Fibroblast of mammary gland (primary cell): ENCODE results near the gene USH1C.

Experiments
- DNase-seq: peaks from one replicate; pipeline ENCODE4 v3.0.0-alpha.2; 2010; ENCODE audit warnings: low read depth
- H3K4me3 ChIP-seq: 2 replicates; pipeline ENCODE4 v1.5.1; 2011; ENCODE audit warnings: low read depth, mild to moderate bottlenecking, low read length, moderate library complexity; ENCODE audit not compliant: control insufficient read depth
- CTCF ChIP-seq: conservative IDR thresholded peaks from 2 replicates; pipeline ENCODE4 v1.5.1; 2011; ENCODE audit warnings: low read depth, low read length, inconsistent platforms; ENCODE audit not compliant: control insufficient read depth, insufficient read depth

The USH1C gene

GRCh38 chr11:17524221-17524620 lies 20.0 kb downstream of the USH1C start:
- no peak overlapping the region for H3K4me3 ChIP-seq
- DNase-seq, result no peak
- TF ChIP-seq CTCF, result no peak

GRCh38 chr11:17522655-17523054 lies 21.6 kb downstream of the USH1C start:
- H3K4me3 ChIP-seq, result no peak overlapping the region
- DNase-seq, result no peak
- TF ChIP-seq CTCF, result no peak

- no peak for DNase-seq
- no peak overlapping the region for H3K4me3 ChIP-seq
- no peak for TF ChIP-seq CTCF
Observed at GRCh38 chr11:17521106-17521900, 22.9 kb downstream of the USH1C start.

DNA sequence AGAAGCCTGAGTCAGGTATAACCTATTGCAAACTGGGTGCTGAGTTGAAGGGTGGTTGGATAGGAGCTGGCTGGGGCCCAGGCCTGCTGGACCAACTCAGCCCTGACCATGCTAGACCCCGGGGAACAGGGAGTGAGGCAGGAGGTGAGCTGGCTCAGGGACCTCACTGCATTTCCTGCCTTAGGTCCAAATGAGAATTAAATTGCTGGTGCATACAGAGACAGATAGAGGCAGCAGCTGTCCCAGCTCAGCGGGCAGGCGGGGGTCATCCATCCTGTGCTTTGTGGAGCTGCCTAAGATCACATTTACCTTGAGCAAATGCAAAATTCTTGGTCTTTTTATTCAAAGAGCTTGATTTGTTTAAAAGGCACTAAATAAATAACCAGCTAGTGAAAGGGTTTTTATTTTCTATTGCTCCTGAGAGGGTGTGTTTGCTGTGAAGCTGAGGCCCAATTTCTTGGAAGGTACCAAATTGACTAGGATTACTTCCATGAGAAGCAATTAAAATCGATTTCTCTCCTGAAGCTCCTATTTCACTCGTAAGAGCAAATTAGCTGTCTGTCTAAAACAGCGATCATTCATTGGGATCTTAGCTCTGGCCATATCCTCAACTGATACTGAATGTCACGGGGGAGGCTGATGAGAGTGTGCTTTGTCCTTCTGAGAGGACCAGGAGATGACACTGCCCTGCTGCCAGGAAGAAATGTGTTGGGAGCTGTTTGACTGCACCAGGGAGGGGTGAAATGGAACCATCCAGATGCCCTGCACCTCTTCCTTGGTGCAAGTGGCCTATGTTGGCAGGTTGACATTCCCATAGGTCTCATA lies 24.9 kb downstream of the USH1C start:
- H3K4me3 ChIP-seq, result no peak overlapping the region
- no peak for TF ChIP-seq CTCF
- DNase-seq, result no peak

- no peak for TF ChIP-seq CTCF
- H3K4me3 ChIP-seq, result no peak overlapping the region
- no peak for DNase-seq
Observed at GRCh38 chr11:17518366-17518765, 25.9 kb downstream of the USH1C start.

- no peak for DNase-seq
- no peak for TF ChIP-seq CTCF
Observed at GRCh38 chr11:17517186-17517585, 27.0 kb downstream of the USH1C start.

More at GRCh38 chr11:17517186-17517585, 27.0 kb downstream of the USH1C start:
- H3K4me3 ChIP-seq, result no peak overlapping the region
